Cortex of kidney (tissue), 1 donor: ENCODE data around the gene SLC43A2.

ENCODE experiments used
- DNase-seq: peaks from one replicate; lab custom pipeline; 2025; lab: John Stamatoyannopoulos, UW

SLC43A2 gene

GRCh38 chr17:1643999-1644492, 15.4 kb upstream of the SLC43A2 start:
- no peak for DNase-seq

GRCh38 chr17:1643293-1643998, 14.8 kb upstream of the SLC43A2 start:
- no peak for DNase-seq

- no peak for DNase-seq
Observed at GRCh38 chr17:1641065-1641403, 12.4 kb upstream of the SLC43A2 start.

- DNase-seq, result no peak
Observed at GRCh38 chr17:1640329-1641064, 11.9 kb upstream of the SLC43A2 start.

GRCh38 chr17:1639549-1640180, 11.0 kb upstream of the SLC43A2 start:
- DNase-seq, result no peak

GRCh38 chr17:1638624-1639300, 10.1 kb upstream of the SLC43A2 start:
- no peak for DNase-seq

GRCh38 chr17:1638171-1638590, 9.5 kb upstream of the SLC43A2 start:
- DNase-seq, result no peak

GRCh38 chr17:1636732-1637285, 8.2 kb upstream of the SLC43A2 start:
- no peak for DNase-seq

- DNase-seq, result no peak
Observed at GRCh38 chr17:1635675-1636465, 7.2 kb upstream of the SLC43A2 start.

GRCh38 chr17:1634841-1635650, 6.4 kb upstream of the SLC43A2 start:
- DNase-seq, result no peak

- no peak for DNase-seq
Observed at GRCh38 chr17:1630662-1631061, 2.0 kb upstream of the SLC43A2 start.

GRCh38 chr17:1629504-1630310, 1.1 kb upstream of the SLC43A2 start:
- DNase-seq, result no peak

GRCh38 chr17:1628856-1629503, 346 bp upstream of the SLC43A2 start:
- DNase-seq, result peak; percentile 72

- DNase-seq, result no peak
Observed at GRCh38 chr17:1627182-1627981, 1.3 kb downstream of the SLC43A2 start.

- DNase-seq, result no peak
Observed at GRCh38 chr17:1626333-1626732, 2.3 kb downstream of the SLC43A2 start.

GRCh38 chr17:1625581-1625980, 3.1 kb downstream of the SLC43A2 start:
- DNase-seq, result no peak

GRCh38 chr17:1625053-1625452, 3.6 kb downstream of the SLC43A2 start:
- DNase-seq, result no peak

GRCh38 chr17:1624650-1625049, 4.0 kb downstream of the SLC43A2 start:
- no peak for DNase-seq
